ENCODE data around the gene EIF5.

Gene EIF5

GRCh38 chr14:103385152-103385928 lies 51.3 kb downstream of the EIF5 start, which contains the start of gene MARK3:
Gene MARK3 (plus strand): TSS chr14:103385415. CDS start chr14:103386030, 615 bp downstream.
- H3K27ac Mint-ChIP-seq = peak within 1 kb of the TSS; percentile 97
- peak within 1 kb of the TSS; percentile 99 for H3K4me3 Mint-ChIP-seq
- H3K9me3 Mint-ChIP-seq = no peaks in the 10 kb centered on the region
- peaks cover 8% of the 10 kb centered on the region for H3K36me3 Mint-ChIP-seq (ENCODE audit: low read depth)
- peaks cover 35% of the 10 kb centered on the region for H3K4me1 Mint-ChIP-seq (ENCODE audit: low read depth)
- H3K27me3 Mint-ChIP-seq (ENCODE audit: low read depth) = peaks cover 10% of the 10 kb centered on the region

DNA sequence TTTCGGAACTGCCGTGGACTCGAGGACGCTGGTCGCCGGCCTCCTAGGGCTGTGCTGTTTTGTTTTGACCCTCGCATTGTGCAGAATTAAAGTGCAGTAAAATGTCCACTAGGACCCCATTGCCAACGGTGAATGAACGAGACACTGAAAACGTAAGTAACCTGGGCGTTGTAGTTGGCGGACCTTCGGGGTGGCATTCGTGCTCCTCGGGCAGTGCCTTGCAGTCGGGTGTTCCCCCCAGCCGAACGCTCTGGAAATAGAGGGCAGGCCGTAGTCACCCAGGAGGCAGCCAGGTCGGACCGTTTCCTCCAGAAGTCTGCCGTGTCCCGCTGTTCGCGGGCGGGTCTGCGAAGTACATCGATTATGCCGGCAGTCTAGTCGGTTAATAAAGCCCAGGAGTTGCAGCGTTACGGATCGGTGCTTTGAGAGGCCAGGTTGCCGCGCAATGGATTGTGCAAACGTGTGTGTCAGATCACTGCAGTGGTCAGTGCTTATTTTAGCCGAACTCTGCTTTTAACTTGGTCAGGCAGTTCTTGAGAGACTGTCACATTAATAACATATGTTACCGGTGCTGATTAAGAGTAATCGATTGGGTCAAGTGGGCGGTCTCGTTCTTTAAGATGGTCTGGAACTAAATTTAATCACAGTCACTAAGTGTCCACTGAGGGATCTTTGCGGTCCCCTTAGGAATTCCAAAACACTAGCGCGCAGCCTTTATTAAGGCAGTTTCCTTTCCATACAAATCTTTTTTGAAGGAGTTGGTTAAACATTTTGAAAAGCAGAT lies 52.1 kb downstream of the EIF5 start:
- Mint-ChIP-seq H3K4me1 (ENCODE audit: low read depth) (peaks cover 37% of the 10 kb centered on the region), H3K27me3 (ENCODE audit: low read depth) (peaks cover 7% of the 10 kb centered on the region), H3K4me3 (peak overlapping the region; percentile 99), H3K9me3 (no peaks in the 10 kb centered on the region), H3K36me3 (ENCODE audit: low read depth) (peaks cover 8% of the 10 kb centered on the region), H3K27ac (peak overlapping the region; percentile 97)

- peak overlapping the region; percentile 99 for H3K4me3 Mint-ChIP-seq
- H3K4me1 Mint-ChIP-seq (ENCODE audit: low read depth) = peaks cover 37% of the 10 kb centered on the region
- peaks cover 3% of the 10 kb centered on the region for H3K27me3 Mint-ChIP-seq (ENCODE audit: low read depth)
- no peaks in the 10 kb centered on the region for H3K9me3 Mint-ChIP-seq
- peaks cover 8% of the 10 kb centered on the region for H3K36me3 Mint-ChIP-seq (ENCODE audit: low read depth)
- H3K27ac Mint-ChIP-seq = peak overlapping the region; percentile 97
Measured at GRCh38 chr14:103386713-103387329, 52.8 kb downstream of the EIF5 start.

- Mint-ChIP-seq H3K9me3 (no peaks in the 10 kb centered on the region), H3K27me3 (ENCODE audit: low read depth) (no peaks in the 10 kb centered on the region), H3K27ac (no peak overlapping the region), H3K36me3 (ENCODE audit: low read depth) (peaks cover 8% of the 10 kb centered on the region), H3K4me1 (ENCODE audit: low read depth) (peaks cover 30% of the 10 kb centered on the region), H3K4me3 (no peak overlapping the region)
Measured at GRCh38 chr14:103388664-103389063, 54.6 kb downstream of the EIF5 start.

DNA sequence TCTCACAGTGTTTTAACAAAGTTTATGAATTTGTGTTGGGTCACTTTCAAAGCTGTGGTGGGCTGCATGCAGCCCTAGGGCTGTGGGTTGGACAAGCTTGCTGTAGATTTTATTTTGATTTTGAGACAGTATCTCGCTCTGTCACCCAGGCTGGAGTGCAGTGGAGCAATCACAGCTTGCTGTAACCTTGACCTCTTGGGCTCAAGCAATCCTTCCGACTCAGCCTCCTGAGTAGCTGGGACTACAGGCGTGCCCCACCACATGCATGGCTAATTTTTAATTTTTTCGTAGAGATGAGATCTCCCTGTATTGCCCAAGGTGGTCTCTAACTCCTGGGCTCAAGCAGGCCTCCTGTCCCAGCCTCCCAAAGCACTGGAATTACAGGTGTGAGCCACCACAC lies 56.6 kb downstream of the EIF5 start:
- Mint-ChIP-seq H3K9me3 (no peaks in the 10 kb centered on the region), H3K4me1 (ENCODE audit: low read depth) (peaks cover 33% of the 10 kb centered on the region), H3K27ac (no peak overlapping the region), H3K4me3 (no peak overlapping the region), H3K27me3 (ENCODE audit: low read depth) (no peaks in the 10 kb centered on the region), H3K36me3 (ENCODE audit: low read depth) (peaks cover 8% of the 10 kb centered on the region)

- Mint-ChIP-seq H3K4me1 (ENCODE audit: low read depth) (peaks cover 38% of the 10 kb centered on the region), H3K27ac (no peak overlapping the region), H3K4me3 (no peak overlapping the region), H3K9me3 (no peaks in the 10 kb centered on the region), H3K36me3 (ENCODE audit: low read depth) (peaks cover 6% of the 10 kb centered on the region), H3K27me3 (ENCODE audit: low read depth) (no peaks in the 10 kb centered on the region)
Measured at GRCh38 chr14:103391048-103391447, 57.0 kb downstream of the EIF5 start.

DNA sequence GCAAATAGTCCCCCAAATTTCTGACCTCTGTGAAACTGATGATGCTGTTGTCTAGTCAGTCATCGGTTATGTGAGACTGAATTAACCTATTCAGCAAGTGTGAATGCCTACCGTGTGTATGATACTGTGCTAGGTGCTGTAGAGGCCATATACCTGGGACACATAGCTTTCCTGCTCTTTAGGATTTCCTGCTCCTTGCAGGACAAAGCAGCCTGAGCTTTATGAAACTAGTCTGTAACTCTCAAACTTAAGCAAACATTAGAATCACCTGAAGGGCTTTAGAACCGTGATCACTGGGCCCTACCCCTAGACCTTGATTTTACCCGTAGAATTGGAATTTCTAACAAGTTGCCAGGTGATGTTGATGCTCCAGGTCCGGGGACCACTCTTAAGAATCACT lies 58.1 kb downstream of the EIF5 start:
- Mint-ChIP-seq H3K9me3 (no peaks in the 10 kb centered on the region), H3K4me1 (ENCODE audit: low read depth) (peaks cover 37% of the 10 kb centered on the region), H3K4me3 (no peak overlapping the region), H3K27me3 (ENCODE audit: low read depth) (no peaks in the 10 kb centered on the region), H3K27ac (no peak overlapping the region), H3K36me3 (ENCODE audit: low read depth) (peaks cover 6% of the 10 kb centered on the region)

DNA sequence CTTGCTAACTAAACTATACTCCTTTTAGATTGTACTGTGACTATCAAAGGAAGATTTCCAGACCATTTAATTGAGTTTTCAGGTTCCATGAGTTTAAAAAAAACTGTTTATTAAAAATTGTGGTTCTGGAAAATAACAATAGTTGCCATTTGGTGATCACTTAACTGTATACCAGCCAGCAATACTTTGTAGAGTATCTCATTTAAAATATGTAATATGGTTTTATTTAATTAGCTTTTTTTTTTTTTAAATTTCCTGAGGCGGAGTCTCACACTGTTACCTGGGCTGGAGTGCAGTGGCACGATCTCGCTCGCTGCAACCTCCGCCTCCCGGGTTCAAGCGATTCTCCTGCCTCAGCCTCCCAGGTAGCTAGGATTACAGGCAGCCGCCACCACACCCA lies 58.5 kb downstream of the EIF5 start:
- Mint-ChIP-seq H3K4me3 (no peak overlapping the region), H3K9me3 (no peaks in the 10 kb centered on the region), H3K27ac (no peak overlapping the region), H3K4me1 (ENCODE audit: low read depth) (peaks cover 35% of the 10 kb centered on the region), H3K36me3 (ENCODE audit: low read depth) (peaks cover 6% of the 10 kb centered on the region), H3K27me3 (ENCODE audit: low read depth) (no peaks in the 10 kb centered on the region)

DNA sequence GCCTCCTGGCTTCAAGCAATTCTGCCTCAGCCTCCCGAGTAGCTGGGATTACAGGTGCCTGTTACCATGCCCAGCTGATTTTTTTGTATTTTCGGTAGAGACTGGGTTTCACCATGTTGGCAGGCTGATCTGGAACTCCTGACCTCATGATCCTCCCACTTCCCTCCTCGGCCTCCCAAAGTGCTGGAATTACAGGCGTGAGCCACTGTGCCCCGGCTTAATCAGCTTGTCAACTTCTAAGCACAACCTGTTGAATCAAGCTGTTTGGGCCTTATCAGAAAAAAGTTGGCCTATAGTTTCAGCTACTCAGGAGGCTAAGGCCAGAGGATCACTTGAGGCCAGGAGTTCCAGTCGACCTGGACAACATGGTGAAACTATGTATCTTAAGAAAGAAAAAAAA lies 59.0 kb downstream of the EIF5 start:
- H3K36me3 Mint-ChIP-seq (ENCODE audit: low read depth) = peaks cover 6% of the 10 kb centered on the region
- no peaks in the 10 kb centered on the region for H3K9me3 Mint-ChIP-seq
- no peaks in the 10 kb centered on the region for H3K27me3 Mint-ChIP-seq (ENCODE audit: low read depth)
- H3K27ac Mint-ChIP-seq = no peak overlapping the region
- no peak overlapping the region for H3K4me3 Mint-ChIP-seq
- H3K4me1 Mint-ChIP-seq (ENCODE audit: low read depth) = peaks cover 34% of the 10 kb centered on the region

DNA sequence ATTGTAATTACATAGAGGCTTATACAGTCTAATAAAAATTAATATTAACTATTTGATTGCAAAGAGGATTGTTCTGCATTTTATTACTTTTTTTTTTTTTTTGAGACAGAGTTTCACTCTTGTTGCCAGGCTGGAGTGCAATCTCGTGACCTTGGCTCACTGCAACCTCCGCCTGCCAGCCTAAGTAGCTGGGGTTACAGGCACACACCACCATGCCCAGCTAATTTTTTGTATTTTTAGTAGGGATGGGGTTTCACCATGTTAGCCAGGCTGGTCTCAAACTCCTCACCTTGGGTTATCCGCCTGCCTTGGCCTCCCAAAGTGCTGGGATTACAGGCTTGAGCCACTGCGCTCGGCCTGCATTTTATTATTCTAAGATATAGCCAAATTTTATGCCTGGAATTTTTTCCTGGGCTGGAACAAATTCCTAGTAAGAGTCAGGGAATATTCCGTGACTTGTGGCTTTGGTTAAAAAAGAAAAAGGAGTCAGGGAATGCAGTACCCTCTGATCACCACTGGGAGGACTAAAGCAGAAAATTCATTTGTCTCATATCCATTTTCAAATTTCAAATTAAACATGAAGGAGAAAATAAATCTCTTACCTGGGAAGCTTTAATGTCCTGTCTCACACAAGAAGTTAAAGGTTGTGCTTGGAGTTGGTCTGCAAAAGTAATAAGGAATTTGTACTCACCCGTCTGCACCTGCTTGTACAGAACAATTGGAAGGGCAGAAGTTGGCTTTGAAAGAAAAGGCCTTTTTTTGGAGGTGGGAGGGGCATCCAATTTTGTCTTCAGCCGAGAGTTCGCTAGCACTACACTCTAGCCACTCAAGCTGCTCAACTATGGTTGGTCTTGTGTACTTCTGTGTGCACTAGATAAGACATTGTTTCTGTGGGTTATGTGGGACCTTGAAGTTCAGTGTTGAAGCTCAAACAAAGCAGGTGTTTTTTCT lies 59.9 kb downstream of the EIF5 start:
- Mint-ChIP-seq H3K27ac (no peak overlapping the region), H3K4me1 (ENCODE audit: low read depth) (peaks cover 33% of the 10 kb centered on the region), H3K9me3 (no peaks in the 10 kb centered on the region)

More for the DNA sequence above, 59.9 kb downstream of the EIF5 start:
- no peaks in the 10 kb centered on the region for H3K27me3 Mint-ChIP-seq (ENCODE audit: low read depth)
- no peak overlapping the region for H3K4me3 Mint-ChIP-seq
- H3K36me3 Mint-ChIP-seq (ENCODE audit: low read depth) = no peaks in the 10 kb centered on the region
